GM23338 (cell line): ENCODE measurements around the gene ZSCAN31.

Source experiments
- CREB1 ChIP-seq: fragments of 250-450 bp; sonication (Bioruptor Pico); IDR thresholded peaks from 2 replicates; pipeline ENCODE4 v1.5.0; 2020; ENCODE audit warnings: low read depth, mild to moderate bottlenecking, moderate library complexity
- CTCF ChIP-seq, 2 experiments: fragments of 200-600 bp in 1 of 2; sonication (generic) in 1 of 2; conservative IDR thresholded peaks; 2 replicates each; pipeline versions ENCODE4 v1.5.1 to v1.6.1; 2016 to 2017; ENCODE audit warnings: antibody characterized with exemption in 2 of 2, low read depth in 2 of 2, mild to moderate bottlenecking in 2 of 2, moderate library complexity in 1 of 2
- EZH2 ChIP-seq: fragments of 200-600 bp; sonication (generic); IDR thresholded peaks from one replicate; pipeline ENCODE4 v1.8.0; 2017; ENCODE audit warnings: antibody characterized with exemption, mild to moderate bottlenecking, low read depth; ENCODE audit not compliant: unreplicated experiment

GRCh38 chr6:28303570-28303969, 32.4 kb downstream of the ZSCAN31 start:
- TF ChIP-seq CTCF (conservative IDR thresholded peaks at IDR 0.05; ENCODE audit: low read depth in 2 of 2) (no peak), CREB1 (CRISPR knock-in tag) (no peak), EZH2 (no peak)
